Uterus (tissue), 2 donors: ENCODE measurements around the gene PHACTR2.

Experiments
- CTCF ChIP-seq, 4 experiments: fragments of 200-600 bp in 2 of 4; fragments of 450-650 bp in 2 of 4; sonication (generic) in 2 of 4; IDR thresholded peaks; one replicate each; pipeline ENCODE4 v1.5.1; 2016 to 2019; ENCODE audit warnings: antibody characterized with exemption in 4 of 4, mild to moderate bottlenecking in 2 of 4, moderate library complexity in 1 of 4
- POLR2A ChIP-seq, 2 donors: fragments of 450-650 bp; IDR thresholded peaks; one replicate each; pipeline ENCODE4 v1.6.1; 2016; ENCODE audit warnings: antibody characterized with exemption in 2 of 2, mild to moderate bottlenecking in 1 of 2, moderate library complexity in 1 of 2

GRCh38 chr6:143697076-143697800, 19.5 kb downstream of the PHACTR2 start:
- TF ChIP-seq CTCF (IDR thresholded peaks at IDR 0.05) = no peak
- TF ChIP-seq POLR2A (IDR thresholded peaks at IDR 0.05) = no peak
